Left kidney (tissue), 8 donors: ENCODE data around the gene COMT. TPM values are rescaled to one million over a fixed set of nuclear protein-coding genes. Genes with fewer than 3 reads are reported as not detected.
A peak's percentile ranks its signal among the peaks of the same experiment; 100 is the strongest.

Experiments used
- DNase-seq: peaks from one replicate; pipeline ENCODE4 v3.0.0-alpha.2; 2013
- long read RNA-seq, 8 donors: transcript quantifications; one replicate each; lab custom pipeline, GENCODE V29; 2026
- polyA plus RNA-seq: library from polyadenylated mRNA; unstranded; fragments of 120-200 nt; gene quantifications from one replicate; pipeline ENCODE4 v1.2.1, GENCODE V29; 2013; ENCODE audit not compliant: insufficient read length

COMT gene
- polyA plus RNA-seq: 79.1 TPM
- long read RNA-seq, donor 1, transcript COMT-202 (6 exons, 2,437 nt): minor isoform, 49 of 188 reads
- long read RNA-seq, donor 1, transcript COMT-209 (4 exons, 1,035 nt): major isoform, 57 of 188 reads
- long read RNA-seq, donor 1, partial matches to known transcripts: 77 of 188 reads
- long read RNA-seq, donor 1, other reads (novel, unspliced or antisense): 0 of 188 reads
- long read RNA-seq, donor 2, transcript COMT-202 (6 exons, 2,437 nt): major isoform, 50 of 113 reads
- long read RNA-seq, donor 2, transcript COMT-209 (4 exons, 1,035 nt): minor isoform, 26 of 113 reads
- long read RNA-seq, donor 2, transcript COMT-203 (5 exons, 2,217 nt): minor isoform, 5 of 113 reads
- long read RNA-seq, donor 2, partial matches to known transcripts: 31 of 113 reads
- long read RNA-seq, donor 2, other reads (novel, unspliced or antisense): 0 of 113 reads
- long read RNA-seq, donor 3, transcript COMT-202 (6 exons, 2,437 nt): minor isoform, 33 of 122 reads
- long read RNA-seq, donor 3, transcript COMT-209 (4 exons, 1,035 nt): major isoform, 51 of 122 reads
- long read RNA-seq, donor 3, partial matches to known transcripts: 36 of 122 reads
- long read RNA-seq, donor 3, other reads (novel, unspliced or antisense): 0 of 122 reads
- long read RNA-seq, donor 4, partial matches to known transcripts: 11 of 19 reads
- long read RNA-seq, donor 4, other reads (novel, unspliced or antisense): 0 of 19 reads
- long read RNA-seq, donor 5, transcript COMT-203 (5 exons, 2,217 nt): minor isoform, 5 of 198 reads
- long read RNA-seq, donor 5, transcript COMT-209 (4 exons, 1,035 nt): major isoform, 65 of 198 reads
- long read RNA-seq, donor 5, transcript COMT-202 (6 exons, 2,437 nt): minor isoform, 63 of 198 reads
- long read RNA-seq, donor 5, partial matches to known transcripts: 63 of 198 reads
- long read RNA-seq, donor 5, other reads (novel, unspliced or antisense): 0 of 198 reads
- long read RNA-seq, donor 6, transcript COMT-209 (4 exons, 1,035 nt): minor isoform, 25 of 103 reads
- long read RNA-seq, donor 6, transcript COMT-202 (6 exons, 2,437 nt): major isoform, 49 of 103 reads
- long read RNA-seq, donor 6, partial matches to known transcripts: 24 of 103 reads
- long read RNA-seq, donor 6, other reads (novel, unspliced or antisense): 0 of 103 reads
- long read RNA-seq, donor 7, transcript COMT-209 (4 exons, 1,035 nt): major isoform, 68 of 160 reads
- long read RNA-seq, donor 7, transcript COMT-202 (6 exons, 2,437 nt): minor isoform, 51 of 160 reads
- long read RNA-seq, donor 7, partial matches to known transcripts: 33 of 160 reads
- long read RNA-seq, donor 7, other reads (novel, unspliced or antisense): 0 of 160 reads
- long read RNA-seq, donor 8, transcript COMT-209 (4 exons, 1,035 nt): minor isoform, 22 of 54 reads
- long read RNA-seq, donor 8, transcript COMT-202 (6 exons, 2,437 nt): major isoform, 30 of 54 reads
- long read RNA-seq, donor 8, partial matches to known transcripts: 0 of 54 reads
- long read RNA-seq, donor 8, other reads (novel, unspliced or antisense): 0 of 54 reads

DNA sequence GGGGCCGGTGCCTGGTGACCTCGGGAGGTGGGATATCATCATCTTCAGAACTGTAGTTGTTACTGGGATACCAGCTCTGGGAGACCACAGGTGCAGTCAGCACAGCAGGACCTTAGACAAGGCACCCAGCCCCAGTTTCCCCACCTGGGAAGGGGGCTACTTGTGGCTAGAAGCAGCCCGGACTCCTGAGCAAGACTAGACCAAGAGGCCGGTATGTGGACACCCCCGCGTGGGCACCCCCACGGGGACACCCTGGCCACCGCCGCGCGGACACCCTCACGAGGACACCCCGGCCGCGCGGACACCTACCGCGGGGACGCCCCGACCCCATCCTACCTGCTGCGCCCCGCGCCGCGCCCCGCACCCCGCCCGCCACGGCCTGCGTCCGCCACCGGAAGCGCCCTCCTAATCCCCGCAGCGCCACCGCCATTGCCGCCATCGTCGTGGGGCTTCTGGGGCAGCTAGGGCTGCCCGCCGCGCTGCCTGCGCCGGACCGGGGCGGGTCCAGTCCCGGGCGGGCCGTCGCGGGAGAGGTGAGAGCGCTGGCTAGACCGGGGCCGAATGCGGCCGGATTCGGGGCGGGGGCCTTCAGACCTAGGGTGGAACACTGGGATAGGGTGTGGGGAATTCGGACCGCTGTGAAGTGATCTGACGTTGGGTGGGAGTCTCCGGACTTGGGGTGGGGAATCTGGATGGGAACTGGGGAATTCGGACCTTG is at the start of gene COMT, which contains the start of gene TXNRD2:
Gene COMT (plus strand): TSS at position 408 of the 718 bp plus-strand sequence. CDS start 20,755 bp downstream, outside the sequence.
Gene TXNRD2 (minus strand): TSS at position 454 of the 718 bp plus-strand sequence. CDS start 15 bp downstream, at position 439.
- peak; percentile 57 for DNase-seq

DNA sequence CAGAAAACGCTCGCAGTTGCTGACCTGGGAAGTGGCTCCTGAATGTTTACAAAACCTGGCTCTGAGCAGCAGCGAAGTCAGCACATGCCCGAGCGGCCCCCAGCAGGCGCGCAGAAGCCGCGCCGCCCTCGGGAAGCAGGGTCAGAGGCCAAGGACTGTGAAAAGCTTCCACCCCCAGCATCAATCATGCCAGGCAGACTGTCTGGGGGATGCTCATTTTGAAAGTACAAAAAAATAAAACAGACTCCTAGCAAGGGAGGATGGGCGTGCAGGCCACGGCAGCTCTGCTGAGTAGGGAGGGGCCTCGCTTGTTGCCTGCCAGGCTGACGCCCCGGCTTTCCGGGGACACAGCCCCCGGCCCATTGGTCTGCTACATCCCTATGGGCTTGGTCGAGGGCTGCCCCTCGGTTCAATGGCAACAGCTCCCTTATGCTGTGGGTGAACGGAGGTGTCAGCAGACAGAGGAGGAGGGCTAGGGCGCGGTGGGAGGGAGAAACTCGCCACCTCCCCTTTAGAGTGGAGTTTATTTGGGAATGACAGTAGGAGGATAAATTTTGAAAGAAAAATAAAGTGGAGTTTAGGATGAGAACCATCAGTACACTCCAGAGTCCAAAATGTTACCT is 49.2 kb upstream of the COMT start:
- DNase-seq: no peak

DNA sequence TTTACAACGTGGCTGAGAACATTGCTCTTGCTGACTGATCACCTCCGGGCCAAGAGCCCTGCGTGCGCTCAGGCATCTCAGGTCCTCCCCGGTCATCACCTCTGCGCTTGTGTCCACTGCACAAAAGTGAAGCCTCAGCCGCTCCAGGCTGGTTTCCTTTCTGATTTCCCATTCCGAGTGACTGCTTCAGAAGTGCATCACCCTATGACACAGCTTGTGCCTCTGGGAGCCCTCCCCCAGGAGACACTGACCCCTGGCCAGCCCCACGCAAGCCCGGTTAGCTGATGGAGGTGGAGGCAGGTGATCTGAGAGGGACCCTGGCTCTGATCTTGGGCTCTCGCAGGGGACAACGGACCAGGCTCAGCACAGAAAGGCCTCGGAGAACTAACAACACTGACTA is 48.6 kb upstream of the COMT start:
- DNase-seq: no peak

DNA sequence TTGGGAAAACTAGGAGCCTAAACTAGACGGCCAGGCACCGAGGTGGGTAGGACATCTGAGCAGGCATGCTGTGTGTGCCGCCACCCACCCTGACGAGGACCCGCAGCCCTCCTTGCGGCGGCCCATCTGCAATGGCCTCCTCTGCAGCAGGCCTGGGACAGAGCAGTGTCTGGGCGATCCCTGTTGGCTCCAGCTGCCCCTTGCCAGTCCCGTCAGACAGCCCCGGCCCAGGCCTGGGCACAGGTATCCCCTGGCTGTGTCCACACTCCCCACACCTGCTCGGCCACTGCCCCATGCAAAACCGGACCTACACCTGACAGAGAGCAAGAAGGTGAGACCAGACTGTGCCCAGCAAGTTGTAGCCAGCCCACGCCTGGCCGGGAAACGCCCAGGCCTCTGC is 48.2 kb upstream of the COMT start:
- no peak for DNase-seq

DNA sequence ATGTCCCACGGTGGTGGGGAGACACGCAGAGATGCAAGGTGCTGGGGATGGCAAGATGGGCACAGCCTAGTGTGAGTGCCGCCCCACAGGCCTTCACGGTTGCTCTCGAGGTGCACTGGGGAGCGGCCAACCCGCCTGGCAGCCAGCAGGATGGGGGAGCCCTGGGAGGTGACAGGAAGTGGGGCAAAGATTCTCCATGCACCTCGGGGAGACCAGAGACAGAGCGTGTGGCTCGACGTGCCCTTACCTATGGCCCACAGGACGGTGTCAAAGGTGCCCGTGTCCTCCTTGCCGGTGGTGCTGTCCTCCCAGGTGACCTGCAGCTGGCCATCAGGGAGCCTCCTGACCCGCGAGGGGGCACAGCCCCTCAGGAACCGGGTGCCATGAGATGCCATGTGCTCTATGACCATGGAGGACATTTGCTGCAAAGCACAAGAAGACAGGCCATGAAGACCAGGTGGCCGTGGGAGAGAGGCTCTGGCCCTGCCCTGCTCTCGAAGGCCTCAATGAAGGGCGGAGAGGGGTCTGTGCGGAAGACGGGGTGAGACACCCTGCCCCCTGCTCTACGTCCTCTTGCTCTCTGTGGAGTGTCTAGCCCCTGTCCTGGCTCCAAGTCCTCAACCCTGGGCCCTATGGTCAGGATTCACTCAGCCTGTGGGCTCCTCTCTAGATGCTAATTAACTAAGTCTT is 46.3 kb upstream of the COMT start:
- no peak for DNase-seq

DNA sequence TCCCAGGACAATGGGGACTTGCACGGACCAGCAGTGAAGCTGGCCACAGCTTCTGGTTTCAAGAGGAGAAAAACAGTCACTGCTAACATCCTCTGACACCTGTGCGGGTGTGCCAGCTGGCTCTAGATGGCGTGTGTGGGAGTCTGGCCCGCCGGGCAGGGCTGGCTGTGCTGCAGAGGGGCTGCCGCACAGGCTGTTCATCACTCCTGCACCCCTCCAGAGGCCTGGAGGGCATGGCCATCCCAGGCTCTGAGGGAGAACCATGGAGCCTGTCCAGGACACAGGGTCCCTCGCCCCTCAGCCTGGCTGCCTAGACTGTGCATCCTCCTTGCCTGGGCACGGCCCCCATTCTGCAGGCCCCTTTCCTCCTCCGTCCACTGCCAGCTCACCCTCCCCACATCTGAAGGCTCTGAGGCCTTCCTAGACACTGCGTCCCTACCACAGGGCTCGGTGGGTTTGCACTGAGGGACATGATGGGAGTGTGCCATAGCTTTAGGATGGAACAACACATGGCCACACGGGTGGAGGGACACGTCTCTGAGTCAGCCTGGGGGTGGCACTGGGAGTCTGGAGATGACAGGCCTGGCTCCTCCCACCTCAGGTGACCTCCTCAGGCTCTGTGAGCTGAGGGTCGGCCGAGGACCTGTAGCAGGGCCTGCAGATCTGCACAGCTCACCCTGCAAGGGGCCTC is 44.8 kb upstream of the COMT start:
- no peak for DNase-seq

DNA sequence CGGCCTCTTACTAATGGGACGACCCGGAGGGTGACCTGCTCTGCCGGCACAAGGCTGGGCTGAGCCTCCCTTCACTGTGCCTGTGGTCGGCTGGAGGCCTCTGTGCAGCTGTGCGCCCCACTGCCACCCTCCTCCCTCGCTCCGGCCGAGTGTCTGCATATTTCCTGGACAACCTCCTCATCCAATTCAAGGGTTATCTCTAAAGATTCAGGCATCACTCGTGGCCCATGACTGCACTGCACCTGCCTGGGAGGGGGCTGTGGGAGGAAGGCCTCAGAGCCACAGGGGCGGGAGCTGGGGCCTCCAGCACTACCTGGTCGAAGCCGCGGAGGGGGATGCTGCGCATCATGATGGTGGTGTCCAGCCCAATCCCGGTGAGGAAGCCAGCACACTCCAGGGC is 43.8 kb upstream of the COMT start:
- DNase-seq: no peak

DNA sequence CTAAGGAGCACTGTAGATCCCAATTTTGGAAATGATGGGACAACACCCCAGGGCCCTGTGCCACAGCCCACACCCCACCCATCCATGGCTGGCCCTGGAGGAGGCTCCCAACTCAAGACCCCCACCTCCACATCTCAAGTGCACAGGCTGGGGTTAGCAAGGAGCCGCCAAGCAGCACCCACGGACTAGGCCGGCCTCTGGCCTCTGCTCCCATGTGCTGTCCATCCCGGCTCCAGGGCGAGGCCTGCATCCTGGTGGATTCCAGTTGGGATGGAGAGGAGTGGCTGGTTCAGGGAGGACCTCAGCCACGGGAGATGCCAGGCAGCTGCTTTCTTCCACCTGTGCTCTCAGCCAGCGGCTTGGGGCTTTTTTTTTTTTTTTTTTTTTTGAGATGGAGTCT is 43.4 kb upstream of the COMT start:
- DNase-seq: no peak

DNA sequence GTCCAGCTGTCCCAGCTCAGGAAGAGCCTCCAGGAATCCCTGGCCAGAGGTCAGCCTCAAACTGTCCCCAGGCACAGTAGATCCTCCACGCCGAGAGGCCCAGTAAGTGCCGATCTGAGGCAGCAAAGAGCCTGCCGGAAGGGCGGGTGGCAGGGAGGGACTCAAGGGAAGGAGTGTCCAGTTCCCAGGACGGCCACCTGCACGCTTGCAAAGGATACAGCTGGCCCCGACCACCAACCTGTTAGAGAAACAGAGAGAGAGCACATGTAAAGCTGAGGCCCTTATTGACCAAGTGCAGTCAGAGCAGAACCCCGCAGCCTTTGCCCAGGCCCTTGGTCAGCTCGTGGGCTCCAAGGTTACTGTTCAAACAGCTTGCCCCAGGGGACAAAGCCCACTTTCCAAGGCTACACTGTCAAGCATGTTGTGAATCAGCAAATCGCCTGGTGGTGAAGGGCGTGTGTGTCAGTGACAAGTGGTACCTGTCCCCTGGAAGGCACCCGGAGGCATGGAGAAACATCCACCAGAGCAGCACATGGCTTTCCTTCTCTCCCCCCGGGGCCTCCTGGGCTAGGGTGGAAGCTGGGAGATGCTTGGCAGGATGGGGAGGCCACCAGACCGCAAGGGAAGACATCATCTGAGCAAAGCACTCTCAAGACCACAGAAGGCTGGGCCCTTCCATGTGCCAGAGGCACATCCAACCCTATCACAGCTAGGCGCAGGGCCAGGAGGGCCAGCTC is 42.6 kb upstream of the COMT start:
- no peak for DNase-seq

DNA sequence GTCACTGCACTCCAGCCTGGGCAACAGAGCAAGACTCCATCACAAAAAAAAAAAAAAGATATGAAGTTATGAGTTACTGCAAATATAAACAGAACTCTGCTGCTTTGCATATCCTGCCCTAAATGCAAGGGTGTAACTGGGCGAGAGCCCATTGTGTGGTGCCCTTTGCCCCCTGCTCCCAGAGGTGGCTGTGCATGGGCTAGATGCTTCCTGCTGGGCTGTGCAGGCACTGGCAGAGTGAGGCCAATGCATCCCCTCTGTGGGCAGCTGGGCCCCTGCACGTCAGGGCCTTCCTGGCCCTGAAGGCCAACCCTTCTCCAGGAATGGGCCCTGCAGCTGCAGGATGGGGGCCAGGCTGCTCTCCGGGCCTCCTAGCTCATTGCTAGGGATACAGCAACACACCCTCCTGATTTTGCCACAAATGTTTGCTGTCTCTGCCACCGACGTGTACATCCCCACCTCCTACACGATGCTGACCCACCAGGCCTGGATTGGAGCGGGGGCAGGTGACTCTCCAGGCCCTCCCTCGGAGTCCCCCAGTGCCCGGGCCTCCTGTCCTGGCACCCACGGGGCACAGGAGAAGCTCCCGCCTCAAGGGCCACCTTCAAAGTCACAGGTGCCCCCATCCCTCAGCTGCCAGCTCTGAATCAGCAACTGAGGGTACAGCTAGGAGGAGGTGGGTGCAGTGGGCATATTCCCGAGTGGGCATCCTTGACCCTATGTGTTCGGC is 40.7 kb upstream of the COMT start:
- DNase-seq: no peak

DNA sequence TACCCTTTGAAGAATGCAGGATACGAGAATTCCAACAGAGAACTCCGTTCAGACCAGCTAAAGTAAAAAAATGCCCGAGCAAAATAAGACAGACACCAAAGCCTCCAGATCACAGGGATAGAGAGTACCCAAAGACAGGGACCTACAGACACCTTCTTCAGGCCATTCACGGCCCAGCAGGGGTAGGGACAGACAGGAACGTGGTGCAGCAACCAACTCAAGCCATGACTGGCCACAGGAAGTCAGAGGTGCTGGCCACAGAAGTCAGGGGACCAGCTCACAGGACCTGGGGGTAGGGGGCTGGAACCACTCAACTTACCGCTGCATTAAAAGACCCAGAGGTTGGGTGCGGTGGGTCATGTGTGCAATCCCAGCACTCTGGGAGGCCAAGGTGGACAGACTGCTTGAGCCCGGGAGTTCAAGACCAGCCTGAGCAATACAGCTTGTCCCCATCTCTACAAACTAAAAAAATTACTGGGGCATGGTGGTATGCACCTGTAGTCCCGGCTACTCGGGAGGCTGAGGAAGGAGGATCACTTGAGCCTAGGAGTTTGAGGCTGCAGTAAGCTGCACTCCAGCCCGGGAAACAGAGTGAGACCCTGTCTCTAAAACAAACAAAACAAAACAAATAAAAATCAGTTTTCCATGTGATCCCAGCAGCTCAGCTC is 39.9 kb upstream of the COMT start:
- no peak for DNase-seq

DNA sequence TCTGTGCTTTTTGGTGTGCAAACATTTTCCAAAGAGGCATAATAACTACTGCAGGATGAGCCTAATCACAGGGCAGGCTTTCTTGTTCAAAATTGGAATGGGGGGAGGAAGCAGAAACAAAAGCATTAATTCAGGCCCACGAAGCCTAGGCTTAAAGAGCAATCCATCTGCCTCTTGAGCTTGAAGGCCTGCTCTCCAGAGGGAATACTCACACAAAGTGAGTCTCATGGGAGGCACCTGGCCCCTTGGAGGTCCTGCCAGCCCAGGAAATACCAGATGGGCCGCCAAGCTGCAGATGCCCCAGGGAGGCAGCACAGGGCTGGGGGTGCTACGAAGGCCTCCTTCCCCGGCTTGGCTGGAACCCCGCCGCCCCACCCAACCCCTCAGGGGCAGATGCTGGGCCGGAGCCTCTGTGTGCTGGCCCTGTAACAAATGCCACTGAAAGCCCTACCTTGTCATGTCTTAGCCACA is 39.3 kb upstream of the COMT start:
- no peak for DNase-seq

DNA sequence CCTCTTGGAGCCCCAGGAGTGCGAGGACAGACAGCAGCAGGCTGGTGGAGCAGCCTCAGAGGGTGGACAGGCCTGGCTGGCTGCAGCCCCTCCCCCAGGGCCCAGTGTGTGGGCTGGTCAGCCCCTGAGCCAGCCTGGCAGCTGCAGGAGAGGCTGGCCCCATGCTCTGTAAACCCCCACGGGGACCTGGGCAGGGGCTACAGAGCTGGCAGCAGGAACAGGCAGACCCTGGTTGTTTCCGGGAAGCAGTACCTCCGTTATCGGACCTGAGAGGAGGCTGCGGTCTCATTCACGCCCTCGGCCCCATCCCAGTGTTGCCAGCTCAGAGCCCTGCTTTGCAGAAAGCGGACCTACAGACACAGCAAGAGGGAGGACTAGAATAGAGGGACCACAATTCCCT is 38.5 kb upstream of the COMT start:
- no peak for DNase-seq

DNA sequence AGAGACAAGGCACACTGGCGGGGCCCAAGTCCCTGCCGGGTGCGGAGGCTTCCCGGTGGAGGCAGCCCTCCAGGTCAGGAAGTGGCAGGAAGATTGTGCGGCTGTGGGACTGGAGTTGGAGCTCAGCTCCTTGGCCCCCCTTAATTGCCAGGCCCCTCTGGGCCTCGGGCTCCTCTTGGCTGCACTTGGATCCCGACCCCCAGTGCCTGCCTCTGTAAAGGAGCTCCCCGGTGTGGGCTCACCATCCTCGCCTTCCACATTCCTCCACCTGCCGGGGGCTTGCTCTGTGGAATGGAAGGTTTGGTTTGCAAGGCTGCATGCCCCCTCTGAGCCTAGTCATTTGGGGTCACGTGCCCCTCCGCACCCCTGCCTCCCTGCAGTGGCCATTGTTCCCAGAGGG is 38.1 kb upstream of the COMT start:
- DNase-seq: no peak

DNA sequence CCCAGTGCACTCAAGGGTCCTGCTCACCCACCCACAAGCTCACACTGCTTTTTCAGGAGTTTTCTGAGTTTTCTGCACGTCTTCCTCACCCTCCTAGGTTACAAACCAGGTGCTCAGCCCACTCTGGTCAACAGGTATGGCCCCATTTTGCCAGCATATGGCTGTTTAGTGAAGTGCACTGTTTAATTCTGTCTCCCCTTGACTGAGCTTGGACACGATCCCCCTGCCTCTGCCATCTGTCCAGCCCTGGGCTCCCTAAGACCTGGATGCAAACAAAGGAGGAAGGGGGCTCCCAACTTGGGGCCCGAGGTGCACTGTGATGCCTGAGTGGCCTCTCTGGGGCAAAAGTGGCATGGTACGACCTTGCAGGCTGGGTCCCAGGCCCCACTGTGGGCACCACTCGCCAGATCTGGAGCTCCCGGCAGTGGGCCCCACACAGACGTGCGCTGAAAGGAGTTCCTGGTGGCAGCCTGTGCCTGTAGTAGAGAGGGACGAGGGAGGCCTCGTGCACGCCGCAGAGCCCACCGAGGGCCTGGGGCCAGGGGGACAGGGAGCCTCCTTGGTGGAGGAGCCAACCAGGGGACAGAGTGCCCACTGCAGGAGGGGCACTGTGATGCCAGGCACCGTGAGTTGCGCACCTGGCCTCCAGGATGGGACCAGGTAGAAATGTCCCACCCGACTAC is 37.3 kb upstream of the COMT start:
- no peak for DNase-seq

DNA sequence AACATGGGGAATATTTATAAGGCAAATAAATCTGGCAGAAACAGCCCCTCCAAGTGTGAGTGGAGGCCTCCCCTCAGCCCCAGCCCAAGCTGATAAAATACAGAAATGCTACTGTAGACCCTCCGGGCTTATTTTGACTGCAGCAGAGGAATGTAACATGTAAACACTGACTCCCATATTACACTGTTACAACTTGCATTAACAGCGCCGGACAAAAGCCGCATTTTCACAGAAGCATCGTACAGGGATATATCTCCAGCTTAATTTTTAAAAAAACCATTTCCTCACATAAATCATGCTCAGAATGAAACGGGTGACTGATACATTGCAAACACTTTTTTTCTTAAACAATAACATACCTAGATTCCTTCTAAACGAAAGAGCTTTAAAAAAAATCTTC is 36.6 kb upstream of the COMT start:
- no peak for DNase-seq
